HL-60 (cell line): Measurements from ENCODE around the gene MTX2.

Source experiments
- DNase-seq, 2 experiments: peaks; one replicate each; pipeline ENCODE4 v3.0.0-alpha.2; 2010 to 2020; ENCODE audit warnings: low read depth in 1 of 2, low spot score in 1 of 2
- H3K27ac ChIP-seq: fragments of 250-450 bp; sonication (Bioruptor Pico); replicated peaks from 2 replicates; pipeline ENCODE4 v1.5.1; 2020; ENCODE audit warnings: mild to moderate bottlenecking, moderate library complexity
- H3K27me3 ChIP-seq: fragments of 250-450 bp; sonication (Bioruptor Pico); 2 replicates; pipeline ENCODE4 v1.5.1; 2021; ENCODE audit warnings: mild to moderate bottlenecking, moderate library complexity; ENCODE audit not compliant: insufficient read depth, poor library complexity, severe bottlenecking
- H3K4me3 ChIP-seq: replicated peaks from 2 replicates; pipeline ENCODE4 v1.5.1; 2011; ENCODE audit warnings: mild to moderate bottlenecking, control low read depth, low read length; ENCODE audit not compliant: insufficient read depth
- GABPA ChIP-seq: IDR thresholded peaks from 2 replicates; pipeline ENCODE4 v1.6.1; 2012; ENCODE audit warnings: low read depth
- POLR2AphosphoS5 ChIP-seq: IDR thresholded peaks from 2 replicates; pipeline ENCODE4 v1.6.1; 2012; ENCODE audit warnings: low read depth
- SPI1 ChIP-seq: IDR thresholded peaks from 2 replicates; pipeline ENCODE4 v1.6.1; 2012; ENCODE audit warnings: low read depth, mild to moderate bottlenecking, borderline replicate concordance
- TF ChIP-seq, protein P1 (sequence below): IDR thresholded peaks from 2 replicates; pipeline ENCODE4 v1.6.1; 2012; ENCODE audit warnings: low read depth; ENCODE audit not compliant: insufficient replicate concordance
- TF ChIP-seq, protein P2 (sequence below): IDR thresholded peaks from one replicate; pipeline ENCODE4 v1.5.1; 2011; ENCODE audit warnings: low read length, control low read depth, inconsistent platforms; ENCODE audit not compliant: insufficient read depth

MTX2 gene

DNA sequence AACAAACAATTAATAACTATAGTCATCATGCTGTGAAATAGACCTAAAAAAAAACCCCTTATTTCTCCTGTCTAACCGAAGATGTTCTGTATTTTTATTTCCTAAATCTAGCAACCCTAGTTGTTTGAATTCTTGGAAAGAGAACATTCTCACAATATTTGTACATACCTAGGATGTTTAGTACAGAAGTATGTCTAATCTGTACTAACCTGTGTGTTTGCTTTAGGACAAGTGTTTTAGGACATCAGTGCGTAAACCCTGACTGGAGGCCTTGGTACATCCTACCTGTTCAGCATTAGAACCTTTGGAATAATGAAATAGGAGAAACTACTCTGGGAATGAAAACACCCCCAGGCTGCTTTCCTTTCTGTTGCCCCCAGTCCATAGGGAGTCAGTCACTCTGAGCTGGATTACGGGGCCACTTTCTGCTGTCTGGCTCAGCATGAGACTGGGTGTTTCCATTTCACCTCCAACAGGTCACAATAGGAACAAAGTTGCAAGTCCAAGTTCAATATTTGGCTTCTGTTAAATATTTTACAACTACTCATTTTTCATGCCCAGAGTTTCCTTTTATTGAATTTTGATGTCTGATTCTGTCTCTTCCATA is 114.7 kb downstream of the MTX2 start:
- H3K27me3 ChIP-seq, result no peaks in the 10 kb centered on the region
- DNase-seq, result no peak
- H3K4me3 ChIP-seq, result no peak overlapping the region
- TF ChIP-seq, protein P1, sequence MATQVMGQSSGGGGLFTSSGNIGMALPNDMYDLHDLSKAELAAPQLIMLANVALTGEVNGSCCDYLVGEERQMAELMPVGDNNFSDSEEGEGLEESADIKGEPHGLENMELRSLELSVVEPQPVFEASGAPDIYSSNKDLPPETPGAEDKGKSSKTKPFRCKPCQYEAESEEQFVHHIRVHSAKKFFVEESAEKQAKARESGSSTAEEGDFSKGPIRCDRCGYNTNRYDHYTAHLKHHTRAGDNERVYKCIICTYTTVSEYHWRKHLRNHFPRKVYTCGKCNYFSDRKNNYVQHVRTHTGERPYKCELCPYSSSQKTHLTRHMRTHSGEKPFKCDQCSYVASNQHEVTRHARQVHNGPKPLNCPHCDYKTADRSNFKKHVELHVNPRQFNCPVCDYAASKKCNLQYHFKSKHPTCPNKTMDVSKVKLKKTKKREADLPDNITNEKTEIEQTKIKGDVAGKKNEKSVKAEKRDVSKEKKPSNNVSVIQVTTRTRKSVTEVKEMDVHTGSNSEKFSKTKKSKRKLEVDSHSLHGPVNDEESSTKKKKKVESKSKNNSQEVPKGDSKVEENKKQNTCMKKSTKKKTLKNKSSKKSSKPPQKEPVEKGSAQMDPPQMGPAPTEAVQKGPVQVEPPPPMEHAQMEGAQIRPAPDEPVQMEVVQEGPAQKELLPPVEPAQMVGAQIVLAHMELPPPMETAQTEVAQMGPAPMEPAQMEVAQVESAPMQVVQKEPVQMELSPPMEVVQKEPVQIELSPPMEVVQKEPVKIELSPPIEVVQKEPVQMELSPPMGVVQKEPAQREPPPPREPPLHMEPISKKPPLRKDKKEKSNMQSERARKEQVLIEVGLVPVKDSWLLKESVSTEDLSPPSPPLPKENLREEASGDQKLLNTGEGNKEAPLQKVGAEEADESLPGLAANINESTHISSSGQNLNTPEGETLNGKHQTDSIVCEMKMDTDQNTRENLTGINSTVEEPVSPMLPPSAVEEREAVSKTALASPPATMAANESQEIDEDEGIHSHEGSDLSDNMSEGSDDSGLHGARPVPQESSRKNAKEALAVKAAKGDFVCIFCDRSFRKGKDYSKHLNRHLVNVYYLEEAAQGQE, result no peak
- TF ChIP-seq POLR2AphosphoS5 (no peak), SPI1 (no peak)
- H3K27ac ChIP-seq, result no peak overlapping the region

DNA sequence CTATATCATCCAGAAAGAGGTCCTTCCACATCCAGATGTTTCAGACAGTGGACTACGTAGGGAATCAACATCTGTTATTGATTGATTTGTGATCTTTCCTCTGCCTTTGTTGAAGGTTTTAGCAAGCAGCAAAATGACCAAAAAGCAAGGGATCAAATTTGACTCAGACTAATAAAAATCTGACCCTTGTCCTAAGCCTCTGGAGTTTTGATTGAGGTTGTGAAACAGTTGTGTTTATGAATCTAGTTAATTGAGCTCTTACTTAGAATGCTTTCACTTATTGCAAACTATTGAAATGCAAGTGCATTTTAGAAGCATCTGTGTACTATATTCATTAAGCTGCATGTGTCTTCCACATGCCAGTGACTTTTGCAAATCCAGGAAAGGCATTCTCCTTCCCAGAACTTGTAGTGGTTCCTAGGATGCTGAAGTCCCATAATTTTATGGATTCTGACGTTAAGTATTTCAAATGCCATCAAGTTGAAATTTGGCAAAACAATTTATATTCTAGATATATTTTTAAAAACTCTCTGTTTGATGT is 116.0 kb downstream of the MTX2 start:
- Histone ChIP-seq H3K4me3 (no peak overlapping the region), H3K27me3 (no peaks in the 10 kb centered on the region), H3K27ac (no peak overlapping the region)
- TF ChIP-seq, protein P2, sequence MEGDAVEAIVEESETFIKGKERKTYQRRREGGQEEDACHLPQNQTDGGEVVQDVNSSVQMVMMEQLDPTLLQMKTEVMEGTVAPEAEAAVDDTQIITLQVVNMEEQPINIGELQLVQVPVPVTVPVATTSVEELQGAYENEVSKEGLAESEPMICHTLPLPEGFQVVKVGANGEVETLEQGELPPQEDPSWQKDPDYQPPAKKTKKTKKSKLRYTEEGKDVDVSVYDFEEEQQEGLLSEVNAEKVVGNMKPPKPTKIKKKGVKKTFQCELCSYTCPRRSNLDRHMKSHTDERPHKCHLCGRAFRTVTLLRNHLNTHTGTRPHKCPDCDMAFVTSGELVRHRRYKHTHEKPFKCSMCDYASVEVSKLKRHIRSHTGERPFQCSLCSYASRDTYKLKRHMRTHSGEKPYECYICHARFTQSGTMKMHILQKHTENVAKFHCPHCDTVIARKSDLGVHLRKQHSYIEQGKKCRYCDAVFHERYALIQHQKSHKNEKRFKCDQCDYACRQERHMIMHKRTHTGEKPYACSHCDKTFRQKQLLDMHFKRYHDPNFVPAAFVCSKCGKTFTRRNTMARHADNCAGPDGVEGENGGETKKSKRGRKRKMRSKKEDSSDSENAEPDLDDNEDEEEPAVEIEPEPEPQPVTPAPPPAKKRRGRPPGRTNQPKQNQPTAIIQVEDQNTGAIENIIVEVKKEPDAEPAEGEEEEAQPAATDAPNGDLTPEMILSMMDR, result no peak
- TF ChIP-seq GABPA (no peak), POLR2AphosphoS5 (no peak), SPI1 (no peak)
- TF ChIP-seq, protein P1, result no peak
- no peak for DNase-seq

DNA sequence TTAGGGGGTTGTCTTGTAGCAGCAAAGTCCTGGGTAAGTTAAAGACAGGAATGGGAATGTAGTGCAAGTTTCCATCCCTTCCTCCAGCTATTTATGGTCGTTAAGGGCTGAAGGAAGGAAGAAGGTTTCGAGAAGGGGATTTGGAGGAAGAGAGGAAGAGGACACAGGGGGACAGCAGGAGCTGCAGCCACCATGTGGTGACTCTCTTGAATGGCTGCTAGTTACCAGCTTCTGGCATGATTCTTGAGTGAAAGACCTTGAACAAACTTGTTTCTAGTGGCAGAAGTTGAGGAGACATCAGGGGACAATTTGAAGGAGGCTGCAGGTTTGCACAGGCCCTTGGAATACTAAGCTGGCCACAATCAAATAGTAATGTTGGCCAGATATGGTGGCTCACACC is 116.6 kb downstream of the MTX2 start:
- no peak for TF ChIP-seq POLR2AphosphoS5
- TF ChIP-seq, protein P1, result no peak
- TF ChIP-seq, protein P2, result no peak
- no peak for TF ChIP-seq SPI1
- TF ChIP-seq GABPA, result no peak
- DNase-seq, result no peak
- H3K27me3 ChIP-seq, result peaks cover 2% of the 10 kb centered on the region
- no peak overlapping the region for H3K27ac ChIP-seq
- H3K4me3 ChIP-seq, result no peak overlapping the region
